Choroid plexus epithelial cell (primary cell): ENCODE data around the gene FAXDC2.

ENCODE experiments used
- DNase-seq: peaks from one replicate; pipeline ENCODE4 v3.0.0-alpha.2; 2010; ENCODE audit warnings: low read depth
- H3K4me3 ChIP-seq: 2 replicates; pipeline ENCODE4 v1.5.1; 2011; ENCODE audit warnings: low read depth, mild to moderate bottlenecking, control low read depth, low read length, moderate library complexity
- CTCF ChIP-seq: conservative IDR thresholded peaks from 2 replicates; pipeline ENCODE4 v1.5.1; 2011; ENCODE audit warnings: low read depth, mild to moderate bottlenecking, control low read depth, inconsistent platforms, low read length, moderate library complexity

FAXDC2 gene

GRCh38 chr5:154871734-154872133 lies 21.3 kb upstream of the FAXDC2 start:
- no peak for TF ChIP-seq CTCF
- H3K4me3 ChIP-seq = no peak overlapping the region
- no peak for DNase-seq

GRCh38 chr5:154868702-154869101 lies 18.3 kb upstream of the FAXDC2 start:
- TF ChIP-seq CTCF = peak; percentile 55
- DNase-seq = peak; percentile 58
- H3K4me3 ChIP-seq = no peak overlapping the region

- H3K4me3 ChIP-seq = no peak overlapping the region
- no peak for TF ChIP-seq CTCF
- DNase-seq = no peak
Measured at GRCh38 chr5:154866841-154867240, 16.4 kb upstream of the FAXDC2 start.

- TF ChIP-seq CTCF = no peak
- no peak overlapping the region for H3K4me3 ChIP-seq
- peak; percentile 79 for DNase-seq
Measured at GRCh38 chr5:154865466-154866184, 15.2 kb upstream of the FAXDC2 start.

DNA sequence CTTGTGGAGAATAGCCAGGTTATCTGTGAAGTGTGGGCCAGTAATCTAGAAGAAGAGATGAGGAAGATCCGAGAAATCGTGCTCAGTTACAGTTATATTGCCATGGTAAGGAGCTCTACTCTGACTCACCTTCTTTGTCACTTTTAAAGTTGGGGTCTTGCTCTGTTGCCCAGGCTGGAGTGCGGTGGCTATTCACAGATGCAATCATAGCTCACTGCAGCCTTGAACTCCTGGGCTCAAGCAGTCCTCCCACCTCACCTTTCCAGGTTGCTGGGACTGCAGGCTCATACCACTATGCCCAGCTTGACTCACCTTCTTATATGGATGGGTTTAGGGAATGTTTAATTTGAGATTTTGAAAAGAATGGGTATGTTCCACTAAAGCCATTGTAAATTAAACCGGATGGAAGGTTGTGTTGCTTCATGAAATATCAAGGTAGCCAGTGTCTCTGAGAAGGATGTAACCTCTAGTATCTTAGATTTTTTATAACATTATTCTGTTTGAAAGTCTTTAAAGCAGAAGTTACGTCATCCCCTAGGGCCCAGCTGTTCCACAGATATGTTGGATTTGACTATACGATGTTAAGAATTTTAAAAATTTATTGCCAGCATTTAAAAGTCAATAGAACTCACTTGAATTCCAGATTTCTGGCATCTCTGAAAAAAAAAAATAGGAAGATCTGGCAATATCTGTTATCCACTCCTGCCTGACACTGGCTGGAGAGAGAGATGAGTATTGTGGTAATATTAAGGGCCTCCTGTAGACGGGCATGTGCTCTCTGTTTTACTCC lies 13.1 kb upstream of the FAXDC2 start:
- no peak for DNase-seq
- TF ChIP-seq CTCF = no peak
- no peak overlapping the region for H3K4me3 ChIP-seq

DNA sequence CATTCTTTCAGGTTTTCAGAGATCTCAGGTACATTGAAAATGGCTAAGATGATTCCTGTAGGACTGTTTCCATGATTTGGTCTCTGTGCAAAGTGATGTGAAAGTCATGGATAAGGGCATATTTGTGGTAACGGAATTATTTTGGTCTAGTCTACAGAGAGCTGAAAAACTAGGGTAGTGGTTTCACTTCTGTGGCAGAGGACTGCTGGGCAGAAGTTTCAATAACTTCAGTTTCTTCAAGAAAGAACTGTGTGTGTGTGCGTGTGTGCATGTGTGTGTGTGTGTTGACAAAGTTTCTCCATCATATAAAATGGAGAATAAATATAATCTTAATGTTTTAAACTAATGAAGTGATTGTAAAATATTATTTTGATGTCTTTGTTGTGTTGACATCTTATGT lies 12.4 kb upstream of the FAXDC2 start:
- TF ChIP-seq CTCF = no peak
- DNase-seq = peak; percentile 47
- no peak overlapping the region for H3K4me3 ChIP-seq
